ENCODE results near the gene HESX1.

The HESX1 gene

DNA sequence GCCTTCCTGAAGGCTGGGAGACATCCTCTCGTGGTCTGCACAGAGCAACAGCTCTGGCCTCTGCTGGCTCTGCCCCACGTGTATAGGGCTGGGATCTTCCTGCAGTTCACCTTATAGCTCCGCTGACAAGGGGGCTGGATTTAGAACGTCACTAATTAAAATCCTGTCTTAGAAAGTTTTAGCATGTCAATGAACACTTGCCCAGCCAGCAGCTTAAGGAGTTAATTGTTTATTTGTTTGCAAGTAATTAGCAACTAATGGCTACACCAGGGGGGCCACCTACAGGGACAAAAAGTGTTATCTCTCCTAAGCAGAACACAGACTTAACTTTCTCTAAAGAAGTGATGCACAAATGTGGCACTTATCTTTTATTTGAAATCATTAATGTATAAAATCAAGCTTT is at the start of gene HESX1:
TSS of gene HESX1 (minus strand) at position 84 of the 403 bp plus-strand sequence. CDS start at position 24, 60 bp downstream.
- no peak for DNase-seq

DNA sequence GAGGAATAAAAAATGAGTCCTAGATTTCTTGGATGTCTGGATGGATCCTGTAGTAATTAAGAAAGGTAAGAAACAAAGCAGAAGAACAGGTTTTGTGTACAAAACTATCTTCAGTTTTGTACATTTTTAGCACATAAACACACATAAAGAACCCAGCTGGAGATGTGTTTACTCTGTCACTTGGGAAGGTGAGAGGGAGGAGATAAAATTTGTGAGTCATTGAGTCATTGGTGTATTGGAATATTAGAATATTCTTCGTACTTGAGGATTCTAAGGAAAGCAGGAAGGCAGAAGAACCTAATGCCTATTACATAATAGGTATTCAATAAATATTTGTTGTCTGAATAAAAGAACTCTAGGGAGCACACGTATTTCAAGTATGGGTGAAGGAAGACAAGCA is 45.2 kb upstream of the HESX1 start:
- no peak for DNase-seq

DNA sequence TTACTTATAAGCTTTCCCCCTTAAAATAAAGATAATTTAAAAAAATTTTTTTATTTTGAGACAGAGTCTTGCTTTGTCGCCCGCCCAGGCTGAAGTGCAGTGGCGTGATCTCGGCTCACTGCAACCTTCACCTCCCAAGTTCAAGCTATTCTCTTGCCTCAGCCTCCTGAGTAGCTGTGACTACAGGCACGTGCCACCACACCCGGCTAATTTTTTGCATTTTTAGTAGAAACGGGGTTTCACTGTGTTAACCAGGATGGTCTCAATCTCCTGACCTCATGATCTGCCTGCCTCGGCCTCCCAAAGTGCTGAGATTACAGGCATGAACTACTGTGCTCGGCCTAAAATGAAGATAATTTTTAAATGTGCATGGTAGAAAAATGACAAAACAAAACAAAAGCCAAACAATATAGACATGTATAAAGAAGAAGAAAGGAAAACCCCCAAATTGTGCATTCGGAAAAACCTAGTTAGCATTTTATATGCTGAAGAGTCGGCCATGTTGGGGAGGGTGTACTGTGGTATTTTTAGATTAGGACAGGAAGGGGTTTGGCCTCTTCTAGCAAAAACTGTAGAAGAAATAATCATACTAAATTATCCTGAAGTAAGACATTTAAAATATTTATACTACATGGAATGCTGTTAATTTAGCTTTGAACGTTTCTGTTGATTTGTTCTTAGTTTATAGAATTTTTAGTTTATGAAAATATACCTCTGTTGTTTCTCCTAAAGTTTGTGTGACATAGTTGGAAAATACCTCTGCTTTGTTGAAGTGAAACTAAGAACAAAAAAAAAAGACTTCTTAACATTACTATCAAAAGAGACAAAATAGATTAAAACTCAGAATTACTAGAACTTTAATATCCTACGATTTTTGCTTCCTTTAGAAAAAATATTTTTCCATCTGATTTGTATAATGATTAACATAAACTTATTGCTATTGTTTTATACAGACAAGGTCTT is 35.1 kb upstream of the HESX1 start:
- DNase-seq: no peak

DNA sequence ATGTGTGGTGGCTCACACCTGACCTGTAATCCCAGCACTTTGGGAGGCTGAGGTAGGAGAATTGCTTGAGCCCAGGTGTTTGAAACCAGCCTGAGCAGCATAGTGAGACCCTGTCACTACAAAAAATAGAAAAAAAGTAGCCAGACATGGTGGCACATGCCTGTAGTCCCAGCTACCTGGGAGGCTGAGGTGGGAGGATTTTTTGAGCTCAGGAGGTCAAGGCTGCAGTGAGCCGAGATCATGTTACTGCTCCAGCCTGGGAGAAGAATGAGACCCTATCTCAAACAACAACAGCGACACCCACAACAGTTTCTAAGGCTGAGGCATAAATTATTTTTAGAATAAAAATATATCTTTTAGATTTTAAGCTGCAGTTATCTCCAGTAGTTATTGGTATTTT is 34.0 kb upstream of the HESX1 start:
- DNase-seq: no peak

DNA sequence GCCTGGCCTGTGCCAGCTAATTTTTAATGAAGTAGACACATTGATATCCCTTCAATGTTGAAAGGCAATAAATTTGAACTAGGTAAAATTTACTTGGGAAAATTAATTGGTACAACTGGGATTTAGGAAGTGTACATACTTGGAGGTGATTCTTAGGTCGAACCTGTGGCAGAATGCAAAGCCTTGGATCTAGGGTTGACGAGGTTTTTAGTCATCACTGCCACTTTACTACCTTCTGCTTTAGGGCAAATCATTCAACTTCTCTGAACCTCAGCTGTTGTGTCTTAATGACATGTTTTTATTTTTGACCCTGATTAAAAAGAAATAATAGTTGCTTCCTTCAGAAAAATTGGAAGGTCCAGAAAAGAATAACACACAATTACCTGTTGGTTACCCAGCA is 30.2 kb upstream of the HESX1 start:
- no peak for DNase-seq

DNA sequence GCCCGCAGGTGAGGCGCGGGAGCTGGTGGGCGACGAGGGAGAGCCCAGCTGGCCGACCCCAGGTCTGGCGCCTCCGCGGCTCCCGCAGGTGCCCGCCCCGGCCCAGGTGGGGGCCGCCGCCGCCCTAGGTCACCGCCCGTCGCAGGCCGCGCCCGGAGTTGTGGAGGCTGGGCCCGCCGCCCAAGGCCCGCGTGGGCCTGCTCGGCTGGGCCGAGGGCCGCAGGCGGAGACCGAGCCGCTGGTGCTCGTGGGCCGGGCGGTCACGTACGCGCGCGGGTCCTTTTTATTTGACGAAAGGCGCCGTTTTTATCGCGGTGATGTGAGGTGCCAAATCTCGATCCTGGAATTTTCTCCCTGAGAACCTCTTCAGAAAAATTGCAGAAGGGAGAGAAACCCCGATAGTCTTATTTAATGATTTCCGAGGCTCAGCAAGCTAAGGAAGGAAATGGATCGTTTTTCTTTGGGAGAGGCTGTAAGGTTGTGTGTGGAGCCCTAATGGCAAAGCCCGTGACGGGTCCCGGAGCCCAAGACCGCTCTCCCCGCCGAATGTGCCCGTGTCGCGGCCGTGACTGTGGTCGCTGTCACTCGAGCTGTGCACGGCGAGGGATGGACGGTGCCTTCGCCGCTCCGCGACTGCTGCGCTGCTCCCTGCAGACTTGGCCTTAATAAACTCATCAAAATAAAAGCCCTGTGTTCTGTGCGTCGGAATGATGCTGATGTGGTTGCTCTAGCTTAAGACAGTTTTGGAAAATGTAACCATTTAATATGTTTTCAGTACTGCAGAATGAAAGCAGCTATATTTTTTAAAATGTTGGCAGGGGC is 28.4 kb upstream of the HESX1 start:
- DNase-seq: peak; percentile 27

DNA sequence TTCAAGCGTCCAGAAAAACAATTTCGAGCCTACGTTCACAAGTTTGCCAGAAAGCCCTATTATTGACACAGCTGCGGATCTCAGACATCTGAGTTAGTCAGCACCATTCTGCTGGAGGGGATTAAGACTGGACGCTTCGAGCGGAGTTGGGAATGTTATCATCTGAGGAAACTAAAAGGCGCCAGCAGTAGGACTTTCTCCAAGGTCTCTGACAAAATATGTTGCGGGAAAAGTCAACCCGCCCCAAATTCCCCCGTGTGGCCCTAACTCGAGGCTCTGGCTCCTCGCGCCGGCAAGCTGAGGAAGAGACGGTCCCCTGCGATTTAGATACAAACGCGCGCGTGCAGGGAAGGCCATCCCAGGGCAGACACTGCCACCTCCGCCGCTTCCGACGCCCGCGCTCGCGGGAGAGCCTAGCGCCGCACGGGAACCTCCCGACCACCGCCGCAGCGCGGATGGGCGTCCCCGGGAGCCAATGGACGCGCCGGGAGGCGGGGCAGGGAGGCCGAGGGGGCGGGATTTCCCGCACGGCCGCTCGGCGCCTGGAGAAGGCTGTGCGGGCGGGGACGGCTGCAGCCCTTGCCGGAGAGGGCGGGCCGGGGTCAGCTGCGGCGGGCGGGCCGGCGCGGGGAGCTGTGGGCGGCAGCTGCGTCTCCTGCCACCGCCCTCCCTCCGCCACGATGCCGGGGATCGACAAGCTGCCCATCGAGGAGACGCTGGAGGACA is 27.6 kb upstream of the HESX1 start, which contains the start of gene APPL1:
TSS of gene APPL1 (plus strand) at position 526 of the 726 bp plus-strand sequence. CDS start at position 681, 155 bp downstream.
- peak; percentile 64 for DNase-seq

DNA sequence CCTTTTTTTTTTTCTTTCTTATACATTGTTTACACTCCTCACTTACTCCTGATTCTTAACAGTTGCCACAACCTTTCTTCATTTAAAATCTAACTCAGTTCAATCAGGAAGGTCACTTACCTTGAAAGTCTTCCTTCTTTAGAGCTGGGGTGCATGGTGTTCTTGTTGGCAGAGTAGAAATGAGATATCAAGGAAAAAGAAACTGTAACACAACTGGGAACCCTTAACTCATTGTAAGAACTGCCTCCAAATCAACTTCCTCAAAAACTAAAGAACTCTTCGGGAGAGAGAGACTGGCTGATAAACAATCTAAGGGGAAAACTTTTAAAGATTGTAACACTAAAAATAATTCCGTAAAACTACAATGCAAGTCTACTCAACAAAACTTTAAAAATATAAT is 26.4 kb upstream of the HESX1 start:
- no peak for DNase-seq

DNA sequence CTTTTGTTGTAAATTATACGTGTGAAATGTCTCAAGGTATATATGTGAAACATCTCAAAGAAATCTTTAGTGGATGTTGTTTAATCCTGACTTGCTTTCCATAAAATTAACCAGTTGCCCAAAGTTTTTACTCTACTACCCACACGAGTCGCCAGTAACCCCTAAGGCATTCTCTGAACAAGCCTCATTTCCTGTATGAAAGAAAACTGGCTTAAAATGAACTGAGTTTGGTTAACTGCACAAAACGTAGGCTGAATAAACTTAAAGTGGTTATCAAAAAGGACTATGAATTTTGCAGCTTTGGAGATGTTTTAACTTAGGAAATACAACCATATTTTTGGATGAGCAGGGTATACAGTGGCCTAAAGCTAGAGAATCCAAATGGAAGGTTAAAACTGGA is 25.1 kb upstream of the HESX1 start:
- no peak for DNase-seq

DNA sequence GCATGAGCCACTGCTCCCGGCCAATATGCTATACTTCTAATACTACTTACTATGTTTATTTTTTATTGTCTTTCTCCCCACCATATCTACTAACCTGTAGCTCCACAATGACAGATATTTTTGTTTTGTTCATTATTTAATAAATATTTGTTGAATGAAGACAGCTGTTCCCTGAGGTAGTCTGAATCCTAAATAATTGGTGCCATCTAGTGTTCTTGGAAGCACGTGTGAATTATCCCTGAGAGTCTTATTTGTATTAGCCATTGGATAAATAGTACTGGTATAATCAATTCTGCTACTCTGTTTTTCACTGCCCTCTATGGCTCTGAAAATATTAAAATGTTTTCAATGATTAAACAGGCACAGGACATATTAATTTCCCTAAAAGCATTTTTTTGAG is 22.1 kb upstream of the HESX1 start:
- DNase-seq: no peak

DNA sequence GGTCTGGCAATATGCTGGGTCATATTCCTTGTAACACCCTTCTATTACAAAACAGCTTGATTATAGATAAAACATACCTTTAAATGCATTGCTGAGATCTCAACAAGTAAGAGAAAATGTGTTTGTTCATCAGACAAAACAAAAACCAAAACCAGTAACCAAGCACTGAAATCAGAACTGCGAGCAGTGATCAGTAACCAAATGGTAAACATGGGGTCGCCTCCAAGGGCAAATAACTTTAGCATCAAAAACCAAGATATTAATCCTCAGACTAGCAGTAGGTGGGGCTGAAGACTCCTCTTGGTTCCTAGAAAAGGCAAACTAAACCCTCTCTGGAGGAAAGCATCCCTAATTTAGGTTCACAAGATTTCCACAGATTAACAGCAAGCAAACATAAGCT is 6.6 kb upstream of the HESX1 start:
- DNase-seq: no peak

DNA sequence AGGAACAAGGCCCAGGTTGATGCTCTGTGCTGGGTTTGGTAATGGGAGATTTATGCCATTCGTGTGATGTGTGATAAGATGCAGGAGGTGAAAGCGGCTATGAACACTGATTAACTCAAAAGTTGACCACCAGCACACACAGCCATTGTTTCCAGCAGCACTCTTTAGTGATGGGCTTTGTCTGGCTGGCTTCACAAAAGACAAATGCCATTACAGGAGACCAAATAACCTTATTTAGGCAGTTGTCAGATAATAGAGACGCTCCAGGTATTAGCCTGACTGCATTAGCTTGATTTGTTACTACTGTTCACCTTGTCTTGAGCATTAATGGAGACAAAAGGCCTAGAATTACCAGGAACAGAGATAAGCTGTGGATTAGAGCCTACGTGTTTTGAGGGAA is 5.1 kb downstream of the HESX1 start:
- no peak for DNase-seq

DNA sequence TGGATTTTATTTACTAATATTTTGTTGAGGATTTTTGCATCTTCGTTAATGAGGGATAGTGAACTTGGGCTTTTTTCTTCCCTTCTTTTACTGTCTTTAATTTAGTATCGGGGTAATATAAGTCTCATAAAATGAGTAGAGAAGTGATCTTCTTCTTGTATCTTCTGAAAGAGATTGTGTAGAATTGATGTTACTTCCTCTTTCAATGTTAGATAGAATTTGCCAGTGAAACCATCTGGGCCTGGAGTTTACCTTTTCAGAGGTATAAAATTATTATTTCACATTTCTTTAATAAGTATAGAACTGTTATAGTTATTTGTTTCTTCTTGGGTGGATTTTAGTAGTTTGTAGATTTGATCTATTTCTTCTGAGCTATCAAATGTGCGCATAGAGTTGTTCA is 7.8 kb downstream of the HESX1 start:
- no peak for DNase-seq

DNA sequence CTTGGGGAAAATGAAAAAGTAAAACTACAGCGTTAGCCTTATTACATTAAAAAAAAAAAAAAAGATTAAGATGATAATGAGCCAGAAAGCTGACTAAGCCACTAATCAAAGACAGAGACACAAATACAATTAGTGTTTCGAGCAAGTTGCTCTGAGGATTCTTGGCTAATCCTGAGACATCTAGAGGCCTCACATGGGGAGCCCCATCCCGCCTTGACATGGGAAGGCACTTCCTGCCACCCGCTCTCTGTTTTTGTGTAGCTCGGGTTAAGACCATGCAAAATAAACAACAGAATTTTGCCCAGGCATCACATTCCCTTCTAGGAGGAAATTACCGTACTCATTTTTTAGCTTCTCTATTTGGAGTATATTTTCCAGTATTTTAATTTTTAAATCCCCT is 15.3 kb downstream of the HESX1 start:
- DNase-seq: no peak

DNA sequence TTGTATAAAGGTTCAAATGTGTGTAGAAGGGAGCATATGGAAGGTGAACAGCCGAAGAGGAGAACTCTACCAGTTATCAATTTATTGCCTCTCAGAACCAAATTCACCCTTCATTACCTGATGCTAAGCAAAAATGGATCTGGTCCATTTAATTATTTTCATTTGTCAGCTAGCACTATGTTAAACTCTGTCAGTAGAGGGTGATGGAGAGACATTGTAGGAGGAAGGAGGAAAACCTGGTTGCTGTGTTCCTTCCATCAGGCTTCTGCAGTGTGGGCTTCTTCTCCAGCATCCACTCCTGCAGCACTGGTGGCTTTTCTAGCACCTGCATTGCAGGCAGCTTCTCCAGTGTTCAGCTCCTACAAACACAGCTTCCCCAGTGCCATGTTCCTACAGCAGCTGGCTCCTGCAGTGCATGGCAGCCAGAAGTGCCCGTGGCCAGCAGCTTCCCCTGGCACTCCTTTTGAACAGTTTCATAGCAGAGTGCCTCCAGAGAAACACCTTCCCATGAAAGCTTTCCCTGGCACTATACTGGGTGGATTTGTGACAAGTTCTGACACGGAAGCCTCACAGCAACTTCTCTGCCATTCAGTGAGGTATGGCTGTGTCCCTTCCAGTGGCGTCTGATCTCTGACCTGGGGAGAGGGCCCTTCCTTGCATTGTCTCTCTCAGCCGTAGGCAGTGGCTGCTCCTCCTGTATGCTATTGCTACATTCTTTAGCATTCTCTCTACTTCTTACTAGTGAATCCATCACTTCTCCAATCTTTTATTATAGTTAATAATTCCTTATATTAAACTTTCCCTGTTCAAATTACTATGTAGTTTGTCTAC is 20.0 kb downstream of the HESX1 start:
- no peak for DNase-seq

DNA sequence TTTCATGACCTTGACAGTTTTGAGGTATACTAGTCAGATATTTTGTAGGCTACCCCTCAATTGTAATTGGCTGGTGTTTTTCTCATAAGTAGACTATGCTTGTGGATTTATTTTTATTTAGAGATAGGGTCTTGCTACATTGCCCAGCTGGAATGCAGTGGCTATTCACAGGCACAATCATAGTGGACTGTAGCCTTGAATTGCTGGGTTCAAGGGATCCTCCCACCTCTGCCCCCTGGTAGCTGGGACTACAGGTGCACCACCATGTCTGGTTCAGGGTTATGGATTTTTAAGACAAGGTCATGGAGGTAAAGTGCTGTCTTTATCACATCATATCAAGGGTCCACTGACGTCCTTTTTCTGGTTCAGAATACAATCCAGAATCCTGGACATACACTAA is 23.7 kb downstream of the HESX1 start:
- no peak for DNase-seq

DNA sequence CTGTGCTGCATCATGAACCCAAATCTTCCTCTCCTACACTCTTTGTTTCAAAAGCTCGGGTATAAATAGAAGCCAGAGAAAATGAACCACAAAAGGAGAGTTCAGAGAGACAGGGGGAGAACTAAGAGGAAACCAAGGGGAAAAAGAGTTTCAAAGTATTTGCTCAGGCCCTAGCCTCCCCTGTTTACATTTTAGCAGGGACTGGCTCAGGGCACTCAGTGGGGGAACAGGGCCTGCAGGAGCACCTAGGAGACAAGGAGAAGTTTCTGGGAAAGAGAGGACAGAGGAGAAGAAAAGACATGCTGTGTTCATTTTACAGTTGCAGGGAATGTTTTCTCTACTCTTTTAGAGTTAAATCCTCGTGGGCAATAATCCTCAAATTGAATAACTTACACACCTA is 26.1 kb downstream of the HESX1 start:
- no peak for DNase-seq

DNA sequence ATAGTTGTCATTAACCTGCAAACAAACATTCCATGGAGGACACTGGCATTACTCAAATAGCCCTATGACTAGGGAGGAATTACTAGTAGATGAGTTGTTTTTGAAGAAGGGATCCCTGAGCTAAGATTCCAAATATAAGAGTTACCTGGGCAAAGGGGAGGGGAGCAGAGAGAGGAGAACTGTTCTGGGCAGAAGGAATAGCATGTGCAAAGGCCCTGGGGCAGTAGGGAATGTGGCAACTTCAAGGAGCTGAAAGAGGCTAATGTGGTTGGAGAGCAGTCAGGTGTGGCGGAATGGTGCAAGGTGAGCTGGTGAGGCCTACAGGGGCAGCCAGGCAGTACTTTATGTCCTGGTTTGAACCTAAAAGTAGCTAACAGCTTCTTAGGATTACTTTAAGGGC is 28.8 kb downstream of the HESX1 start:
- DNase-seq: no peak

DNA sequence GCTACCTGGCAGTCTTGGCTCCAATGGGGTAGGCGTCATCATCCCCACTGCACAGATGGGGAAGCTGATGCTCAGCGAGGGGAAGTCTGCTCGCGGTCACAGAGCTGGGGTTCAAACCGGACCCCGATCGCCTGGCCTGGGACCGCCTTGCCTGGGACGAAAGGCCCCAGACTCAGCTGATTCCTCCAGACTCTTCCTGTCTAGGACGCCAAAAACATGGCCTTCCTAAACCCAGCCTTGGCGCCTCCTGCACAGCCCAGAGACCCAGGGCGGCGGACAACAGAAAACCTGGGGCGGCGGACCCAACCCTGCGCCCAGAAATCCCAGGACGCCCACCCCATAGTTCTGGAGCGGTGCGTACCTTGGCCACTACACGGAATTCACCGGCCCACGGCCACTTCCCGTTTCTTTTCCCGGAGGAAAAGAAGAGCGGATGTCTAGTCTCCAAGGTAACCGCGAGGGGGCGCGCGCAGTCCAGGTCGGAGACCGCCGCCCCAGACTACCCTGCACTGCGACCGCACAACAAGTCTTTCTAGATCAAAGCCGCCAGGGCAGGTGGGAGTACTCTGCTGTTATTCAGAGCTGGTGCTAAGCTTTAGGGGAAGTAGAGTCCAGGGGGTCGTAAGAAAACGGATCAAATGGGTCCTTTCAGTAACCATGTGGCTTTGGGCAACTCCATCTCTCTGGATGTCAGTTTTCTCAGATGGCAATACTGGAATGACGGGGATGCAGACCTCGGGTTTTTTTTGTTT is 29.7 kb downstream of the HESX1 start:
- DNase-seq: peak; percentile 44

DNA sequence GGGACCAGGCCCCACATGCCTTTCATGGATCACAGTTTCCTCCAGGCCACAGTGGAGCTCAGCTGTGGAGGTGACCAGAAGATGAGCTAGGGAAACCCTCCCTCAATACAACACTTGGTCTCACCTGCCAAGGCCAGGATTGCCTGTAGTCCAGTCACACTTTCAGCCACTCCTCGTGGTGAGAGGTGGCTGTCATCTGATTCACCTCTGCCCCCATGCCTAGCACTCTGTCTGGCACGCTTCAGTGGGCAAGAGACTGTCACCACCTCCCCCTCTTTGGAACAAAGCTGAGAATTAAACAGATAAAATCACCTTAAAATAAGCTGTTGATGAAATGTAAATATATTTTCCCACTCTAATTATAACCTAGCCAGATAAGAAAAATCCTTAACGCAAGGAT is 30.7 kb downstream of the HESX1 start:
- DNase-seq: no peak

DNA sequence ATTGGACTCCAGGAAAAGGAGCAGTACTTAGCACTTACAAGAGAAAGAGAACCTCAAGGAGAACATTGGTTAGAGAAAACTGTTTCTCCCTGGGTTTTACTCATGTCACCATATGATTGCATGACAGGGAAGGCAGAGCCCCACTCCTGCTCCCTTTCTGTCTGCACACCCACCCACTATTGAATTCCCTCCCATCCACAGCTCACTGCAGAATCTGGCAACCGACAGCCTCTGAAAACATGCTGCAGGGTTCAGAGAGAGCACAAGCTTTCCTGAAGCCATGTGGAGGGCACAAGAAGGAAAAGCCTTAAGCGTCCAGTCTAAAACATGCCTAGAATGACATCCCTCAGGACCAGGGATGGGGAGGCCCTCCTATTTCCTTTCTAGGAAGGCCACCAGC is 31.6 kb downstream of the HESX1 start:
- no peak for DNase-seq

DNA sequence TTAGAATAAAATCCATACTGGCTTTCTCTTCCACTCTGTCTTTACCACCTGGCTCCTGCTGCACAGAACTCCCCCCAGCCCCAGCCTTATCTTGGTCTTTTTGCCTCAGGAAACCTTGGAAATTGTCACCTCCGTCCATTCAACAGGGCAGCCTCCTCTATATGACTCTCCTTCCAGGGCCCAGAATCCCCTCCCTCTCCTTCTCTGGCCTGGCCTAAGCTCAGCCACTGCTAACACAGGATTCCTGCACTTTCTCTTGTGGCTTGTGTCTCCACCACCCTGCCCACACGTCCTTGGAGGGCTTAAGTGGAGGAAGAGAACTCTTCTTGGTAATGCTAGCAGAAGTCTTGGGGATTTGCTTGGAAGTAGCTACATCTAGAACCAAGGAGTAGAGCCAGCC is 33.1 kb downstream of the HESX1 start:
- no peak for DNase-seq
